ENCODE measurements around the gene ARHGAP22.

ARHGAP22 gene

DNA sequence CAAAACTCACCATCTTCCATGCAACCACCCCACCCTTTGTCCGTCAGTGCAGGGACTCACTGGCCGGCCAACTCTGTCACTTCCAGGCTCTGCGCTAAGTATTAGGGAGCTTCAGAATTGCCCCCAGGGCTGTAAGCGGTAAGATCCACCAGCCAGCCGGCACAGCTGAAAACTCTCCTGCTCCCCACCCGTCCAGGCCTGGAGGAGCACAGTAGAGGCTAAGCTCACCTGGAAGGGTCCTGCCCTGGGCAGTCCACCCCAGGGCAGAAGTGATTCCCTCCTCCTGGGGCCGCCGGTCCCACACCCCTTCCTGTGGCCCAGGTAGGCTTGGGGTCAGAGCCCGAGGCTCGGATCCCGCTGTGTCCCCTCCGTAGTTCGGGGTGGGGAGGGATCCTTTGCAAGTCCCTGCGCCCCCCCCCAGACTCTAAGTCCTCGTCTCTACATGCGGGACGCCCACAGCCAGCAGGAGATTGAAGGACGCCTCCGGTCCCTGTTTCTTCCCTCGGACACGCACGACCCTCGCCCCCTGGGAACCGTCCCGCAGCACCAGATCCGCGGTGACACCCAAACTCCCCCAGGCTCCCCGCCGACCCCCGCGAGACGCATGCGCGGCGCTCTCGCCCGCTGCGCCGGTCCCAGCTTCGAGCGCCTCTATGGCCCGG, 138.9 kb downstream of the ARHGAP22 start:
- no peak overlapping the region for H3K4me3 ChIP-seq (replicated peaks; ENCODE audit: low read depth, low read length)
- DNase-seq (ENCODE audit: extremely low read depth, low read depth) = no peak
- TF ChIP-seq, protein P1, sequence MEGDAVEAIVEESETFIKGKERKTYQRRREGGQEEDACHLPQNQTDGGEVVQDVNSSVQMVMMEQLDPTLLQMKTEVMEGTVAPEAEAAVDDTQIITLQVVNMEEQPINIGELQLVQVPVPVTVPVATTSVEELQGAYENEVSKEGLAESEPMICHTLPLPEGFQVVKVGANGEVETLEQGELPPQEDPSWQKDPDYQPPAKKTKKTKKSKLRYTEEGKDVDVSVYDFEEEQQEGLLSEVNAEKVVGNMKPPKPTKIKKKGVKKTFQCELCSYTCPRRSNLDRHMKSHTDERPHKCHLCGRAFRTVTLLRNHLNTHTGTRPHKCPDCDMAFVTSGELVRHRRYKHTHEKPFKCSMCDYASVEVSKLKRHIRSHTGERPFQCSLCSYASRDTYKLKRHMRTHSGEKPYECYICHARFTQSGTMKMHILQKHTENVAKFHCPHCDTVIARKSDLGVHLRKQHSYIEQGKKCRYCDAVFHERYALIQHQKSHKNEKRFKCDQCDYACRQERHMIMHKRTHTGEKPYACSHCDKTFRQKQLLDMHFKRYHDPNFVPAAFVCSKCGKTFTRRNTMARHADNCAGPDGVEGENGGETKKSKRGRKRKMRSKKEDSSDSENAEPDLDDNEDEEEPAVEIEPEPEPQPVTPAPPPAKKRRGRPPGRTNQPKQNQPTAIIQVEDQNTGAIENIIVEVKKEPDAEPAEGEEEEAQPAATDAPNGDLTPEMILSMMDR (IDR thresholded peaks at IDR 0.05; ENCODE audit: low read depth, low read length, missing control alignments) = no peak

DNA sequence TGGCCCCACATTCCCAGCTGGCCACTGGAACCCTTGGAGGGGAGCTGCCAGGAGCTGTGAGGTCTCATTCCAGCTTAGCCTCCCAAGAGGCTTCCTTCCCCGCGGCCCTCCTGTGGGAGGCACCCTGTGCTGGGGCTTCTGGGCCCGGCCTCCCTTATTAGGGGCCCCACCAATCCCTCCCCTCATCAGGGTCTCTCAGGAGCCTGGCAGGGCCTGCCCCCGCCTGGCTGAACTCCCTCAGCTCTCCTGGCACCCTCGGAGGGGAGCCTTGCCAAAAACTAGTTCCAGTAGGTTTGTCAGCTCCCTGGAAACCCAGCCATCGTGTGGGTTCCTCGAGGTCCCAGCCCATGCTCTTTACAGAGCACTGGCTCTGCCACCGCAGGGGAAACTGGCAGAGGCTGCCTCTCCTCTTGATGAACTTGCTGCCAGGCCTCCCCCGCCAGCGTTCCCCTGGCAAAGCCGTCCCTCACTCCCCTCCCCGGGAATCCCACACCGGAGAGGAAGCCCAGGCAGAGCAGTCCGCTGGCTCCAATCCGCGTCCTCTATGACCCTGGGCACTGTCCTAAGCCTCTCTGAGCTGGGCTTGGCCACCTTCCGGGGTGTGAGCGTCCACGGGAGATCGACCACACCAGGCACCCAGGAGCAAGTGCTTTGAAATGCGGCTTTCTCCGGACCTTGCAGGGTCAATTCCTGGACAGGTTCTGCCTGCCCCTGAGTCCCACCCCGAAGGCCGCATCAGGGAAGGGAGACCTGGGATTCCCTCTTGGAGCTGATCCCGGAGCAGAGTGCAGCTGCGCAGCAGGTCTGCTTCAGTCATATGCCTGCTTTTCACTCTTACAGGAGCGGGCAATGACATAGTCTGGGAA, 139.8 kb downstream of the ARHGAP22 start:
- TF ChIP-seq, protein P1 (IDR thresholded peaks at IDR 0.05; ENCODE audit: low read depth, low read length, missing control alignments) = no peak
- H3K4me3 ChIP-seq (replicated peaks; ENCODE audit: low read depth, low read length) = no peak overlapping the region
- no peak for DNase-seq (ENCODE audit: extremely low read depth, low read depth)

DNA sequence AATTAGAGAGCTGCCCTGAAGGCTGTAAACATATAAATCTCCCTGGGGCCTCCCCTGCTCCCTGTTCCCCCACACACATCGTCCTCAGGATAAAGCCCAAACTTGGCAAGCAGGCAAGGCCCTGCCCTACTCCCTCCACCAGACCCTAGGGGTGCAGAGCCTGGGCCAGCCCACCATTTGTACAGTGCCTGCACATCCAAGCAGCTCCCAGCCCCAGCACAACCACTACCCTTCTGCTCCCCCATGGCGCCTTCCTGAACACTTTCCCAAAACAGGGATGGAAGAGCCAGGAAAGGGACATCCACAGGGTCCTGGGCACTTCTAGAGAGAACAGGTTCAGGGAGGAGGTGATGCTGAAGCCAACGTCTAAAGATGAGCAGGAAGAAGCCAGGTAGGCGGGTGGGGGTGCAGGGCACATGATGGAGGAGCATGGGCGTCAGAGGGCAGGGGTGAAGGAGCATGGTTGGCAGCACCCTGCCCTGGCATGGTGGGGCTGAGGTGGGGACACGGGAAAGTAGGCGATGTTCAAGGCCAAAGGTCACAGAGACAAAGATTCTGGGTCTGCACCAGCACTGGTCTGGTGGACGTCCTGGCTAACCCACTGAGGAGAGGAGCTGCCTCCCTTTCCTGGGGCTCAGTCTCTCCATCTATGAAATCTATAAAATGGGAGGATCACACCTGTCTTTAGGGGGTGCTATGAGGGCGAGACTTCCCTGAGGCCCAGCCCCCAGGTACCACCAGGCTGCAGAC, 140.6 kb downstream of the ARHGAP22 start:
- no peak for DNase-seq (ENCODE audit: extremely low read depth, low read depth)
- no peak overlapping the region for H3K4me3 ChIP-seq (replicated peaks; ENCODE audit: low read depth, low read length)
- TF ChIP-seq, protein P1 (IDR thresholded peaks at IDR 0.05; ENCODE audit: low read depth, low read length, missing control alignments) = no peak

DNA sequence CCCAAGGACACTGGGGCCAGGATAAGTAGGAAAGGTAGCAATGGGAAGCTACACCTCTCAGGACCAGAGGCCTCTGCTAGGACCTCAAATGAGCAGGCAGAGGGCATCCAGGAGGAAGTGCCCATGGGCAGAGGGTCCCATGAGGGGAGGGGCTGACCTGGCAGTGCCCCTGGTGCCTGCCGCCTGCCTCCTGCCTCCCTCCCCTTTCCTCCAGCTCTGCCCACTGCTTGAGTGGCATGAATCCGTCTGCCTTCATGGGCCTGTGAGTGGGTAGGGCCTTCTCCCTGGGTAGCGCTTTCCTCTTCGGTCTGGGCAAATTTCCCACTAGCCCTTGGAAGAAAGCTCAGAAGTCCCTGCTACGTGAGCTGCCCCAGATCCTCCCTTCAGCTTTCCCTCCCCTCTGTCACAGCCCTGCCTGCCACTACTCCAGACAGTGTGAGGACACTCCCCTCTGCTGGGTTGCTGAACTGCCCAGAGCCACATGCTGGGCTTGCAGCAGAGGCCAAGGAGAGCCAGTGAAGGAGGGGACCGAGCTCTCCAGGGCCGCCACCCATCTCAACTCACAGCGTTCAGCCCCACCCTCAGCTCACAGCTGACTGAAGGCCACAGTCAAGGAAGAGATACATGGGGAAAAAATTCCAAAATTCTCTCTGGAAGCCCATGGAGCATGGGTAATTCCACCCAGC, 141.4 kb downstream of the ARHGAP22 start:
- H3K4me3 ChIP-seq (replicated peaks; ENCODE audit: low read depth, low read length) = no peak overlapping the region
- TF ChIP-seq, protein P1 (IDR thresholded peaks at IDR 0.05; ENCODE audit: low read depth, low read length, missing control alignments) = no peak
- DNase-seq (ENCODE audit: extremely low read depth, low read depth) = no peak

DNA sequence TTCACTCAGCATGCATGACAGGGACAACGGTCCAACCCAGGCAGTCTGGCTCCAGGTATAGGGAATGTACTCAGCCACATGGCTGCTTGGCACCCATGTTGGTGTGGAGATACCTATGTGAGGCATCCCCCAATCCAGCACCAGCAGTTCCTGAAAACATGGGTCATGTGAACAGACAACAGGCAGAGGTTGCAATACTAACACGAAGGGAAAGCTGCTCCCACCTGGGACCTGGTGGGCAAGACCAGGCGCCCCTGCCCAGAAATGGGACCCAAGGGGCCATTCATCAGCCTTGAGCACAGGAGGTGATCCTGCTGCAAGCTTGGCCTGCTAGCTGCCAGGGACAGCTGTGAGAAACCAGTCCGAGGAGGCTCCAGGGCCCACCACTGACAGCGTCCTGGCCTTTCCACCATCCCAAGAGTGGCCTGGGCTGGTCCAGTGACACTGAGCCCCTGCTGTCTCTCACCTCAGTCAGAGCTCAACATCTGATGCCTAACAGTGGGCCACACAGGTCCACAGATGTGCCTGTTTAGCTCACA, 142.3 kb downstream of the ARHGAP22 start:
- no peak for DNase-seq (ENCODE audit: extremely low read depth, low read depth)
- H3K4me3 ChIP-seq (replicated peaks; ENCODE audit: low read depth, low read length) = no peak overlapping the region
- TF ChIP-seq, protein P1 (IDR thresholded peaks at IDR 0.05; ENCODE audit: low read depth, low read length, missing control alignments) = no peak

Data from HFF-Myc (cell line).